ENCODE results near the gene MAGEA6. TPM values are rescaled to one million over a fixed set of nuclear protein-coding genes. Genes with fewer than 3 reads are reported as not detected.

The MAGEA6 gene
- total and polyA plus RNA-seq, 9 donors: not detected

- intact Hi-C loops (cut with DNase I): no loop called here
Observed at GRCh38 chrX:152814048-152814447, 44.6 kb upstream of the MAGEA6 start.

GRCh38 chrX:152813206-152813605 lies 43.7 kb upstream of the MAGEA6 start:
- H3K27me3 ChIP-seq: no peaks in the 10 kb centered on the region
- H3K9me3 ChIP-seq: no peaks in the 10 kb centered on the region
- no peaks in the 10 kb centered on the region for H3K36me3 ChIP-seq
- DNase-seq: no peak
- WGBS, 3 donors: 51 to 54% (median 53%) methylated on average over 5 of the region's 5 CpGs
- no peak overlapping the region for H3K4me3 ChIP-seq
- intact Hi-C loops (cut with DNase I): no loop called here
- no peak for TF ChIP-seq EP300 (IDR thresholded peaks at IDR 0.05)
- TF ChIP-seq CTCF (IDR thresholded peaks at IDR 0.05): no peak
- no peak for TF ChIP-seq POLR2A (IDR thresholded peaks at IDR 0.05)
- H3K4me1 ChIP-seq (ENCODE audit: insufficient read depth): no peaks in the 10 kb centered on the region
- no peak overlapping the region for H3K27ac ChIP-seq

More at GRCh38 chrX:152814048-152814447, 44.6 kb upstream of the MAGEA6 start:
- TF ChIP-seq EP300 (IDR thresholded peaks at IDR 0.05): no peak
- no peak for TF ChIP-seq CTCF (IDR thresholded peaks at IDR 0.05)
- no peak for TF ChIP-seq POLR2A (IDR thresholded peaks at IDR 0.05)
- no peak overlapping the region for H3K27ac ChIP-seq
- 46 to 60% (median 58%) methylated on average over 5 of the region's 5 CpGs for WGBS, 3 donors
- no peak for DNase-seq
- H3K9me3 ChIP-seq: no peaks in the 10 kb centered on the region
- no peaks in the 10 kb centered on the region for H3K27me3 ChIP-seq
- no peaks in the 10 kb centered on the region for H3K36me3 ChIP-seq
- H3K4me3 ChIP-seq: no peak overlapping the region
- H3K4me1 ChIP-seq (ENCODE audit: insufficient read depth): no peaks in the 10 kb centered on the region

GRCh38 chrX:152810403-152810802 lies 40.9 kb upstream of the MAGEA6 start:
- no peaks in the 10 kb centered on the region for H3K4me1 ChIP-seq (ENCODE audit: insufficient read depth)
- intact Hi-C loops (cut with DNase I): no loop called here
- no peak overlapping the region for H3K4me3 ChIP-seq
- no peak for DNase-seq
- no peak overlapping the region for H3K27ac ChIP-seq
- no peaks in the 10 kb centered on the region for H3K27me3 ChIP-seq
- no peaks in the 10 kb centered on the region for H3K36me3 ChIP-seq
- TF ChIP-seq EP300 (IDR thresholded peaks at IDR 0.05): no peak
- no peak for TF ChIP-seq CTCF (IDR thresholded peaks at IDR 0.05)
- no peak for TF ChIP-seq POLR2A (IDR thresholded peaks at IDR 0.05)
- no peaks in the 10 kb centered on the region for H3K9me3 ChIP-seq
- WGBS, 3 donors: 33 to 41% (median 35%) methylated on average over 4 of the region's 4 CpGs

- intact Hi-C loops (cut with DNase I): no loop called here
- Histone ChIP-seq H3K9me3 (no peaks in the 10 kb centered on the region), H3K36me3 (no peaks in the 10 kb centered on the region), H3K27me3 (no peaks in the 10 kb centered on the region), H3K27ac (no peak overlapping the region), H3K4me3 (no peak overlapping the region), H3K4me1 (ENCODE audit: insufficient read depth) (no peaks in the 10 kb centered on the region)
- TF ChIP-seq CTCF (IDR thresholded peaks at IDR 0.05) (no peak), POLR2A (IDR thresholded peaks at IDR 0.05) (no peak), EP300 (IDR thresholded peaks at IDR 0.05) (no peak)
- 74 to 85% (median 84%) methylated on average over 4 of the region's 4 CpGs for WGBS, 3 donors
- DNase-seq: no peak
Observed at GRCh38 chrX:152806035-152806434, 36.5 kb upstream of the MAGEA6 start.

Data from ovary (tissue), 9 donors.